ENCODE results near the gene GET3.

GET3 gene

GRCh38 chr19:12778017-12778904 is 41.0 kb downstream of the GET3 start:
- TF ChIP-seq, protein P1, sequence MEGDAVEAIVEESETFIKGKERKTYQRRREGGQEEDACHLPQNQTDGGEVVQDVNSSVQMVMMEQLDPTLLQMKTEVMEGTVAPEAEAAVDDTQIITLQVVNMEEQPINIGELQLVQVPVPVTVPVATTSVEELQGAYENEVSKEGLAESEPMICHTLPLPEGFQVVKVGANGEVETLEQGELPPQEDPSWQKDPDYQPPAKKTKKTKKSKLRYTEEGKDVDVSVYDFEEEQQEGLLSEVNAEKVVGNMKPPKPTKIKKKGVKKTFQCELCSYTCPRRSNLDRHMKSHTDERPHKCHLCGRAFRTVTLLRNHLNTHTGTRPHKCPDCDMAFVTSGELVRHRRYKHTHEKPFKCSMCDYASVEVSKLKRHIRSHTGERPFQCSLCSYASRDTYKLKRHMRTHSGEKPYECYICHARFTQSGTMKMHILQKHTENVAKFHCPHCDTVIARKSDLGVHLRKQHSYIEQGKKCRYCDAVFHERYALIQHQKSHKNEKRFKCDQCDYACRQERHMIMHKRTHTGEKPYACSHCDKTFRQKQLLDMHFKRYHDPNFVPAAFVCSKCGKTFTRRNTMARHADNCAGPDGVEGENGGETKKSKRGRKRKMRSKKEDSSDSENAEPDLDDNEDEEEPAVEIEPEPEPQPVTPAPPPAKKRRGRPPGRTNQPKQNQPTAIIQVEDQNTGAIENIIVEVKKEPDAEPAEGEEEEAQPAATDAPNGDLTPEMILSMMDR (conservative IDR thresholded peaks at IDR 0.05), result no peak
- H3K27ac ChIP-seq, result peak overlapping the region; percentile 75

DNA sequence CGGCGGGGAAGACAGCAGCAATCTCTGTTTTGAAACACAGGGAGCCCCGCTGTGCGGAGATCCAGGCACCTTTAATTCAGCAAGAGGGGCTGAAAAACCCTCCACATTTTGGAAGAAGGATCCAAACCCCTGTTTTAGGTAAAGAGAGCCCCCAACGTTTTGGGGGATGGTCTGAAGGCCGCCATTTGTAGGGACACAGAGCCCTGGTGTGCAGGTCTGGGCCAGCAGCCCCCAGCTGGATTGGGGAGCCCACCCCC is 41.5 kb downstream of the GET3 start:
- peak overlapping the region; percentile 75 for H3K27ac ChIP-seq
- TF ChIP-seq, protein P1 (conservative IDR thresholded peaks at IDR 0.05), result no peak

GRCh38 chr19:12779162-12779993 is 42.1 kb downstream of the GET3 start:
- peak overlapping the region; percentile 75; the same call in 1 of the 2 replicates for H3K27ac ChIP-seq
- TF ChIP-seq, protein P1 (conservative IDR thresholded peaks at IDR 0.05), result no peak

DNA sequence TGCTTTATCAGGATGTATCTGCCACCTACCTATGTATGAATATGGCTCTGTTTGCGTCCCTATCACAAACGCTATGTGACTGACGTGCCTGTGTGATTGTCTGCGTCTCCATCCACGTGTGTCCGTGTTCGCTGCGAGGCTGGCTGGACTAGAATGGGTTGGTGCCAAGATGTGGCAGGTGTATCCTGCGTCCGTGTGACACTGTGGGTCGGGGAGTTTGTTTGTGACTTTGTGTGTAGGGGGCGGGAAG is 44.8 kb downstream of the GET3 start:
- TF ChIP-seq, protein P1 (conservative IDR thresholded peaks at IDR 0.05), result no peak
- peak overlapping the region; percentile 78 for H3K27ac ChIP-seq

DNA sequence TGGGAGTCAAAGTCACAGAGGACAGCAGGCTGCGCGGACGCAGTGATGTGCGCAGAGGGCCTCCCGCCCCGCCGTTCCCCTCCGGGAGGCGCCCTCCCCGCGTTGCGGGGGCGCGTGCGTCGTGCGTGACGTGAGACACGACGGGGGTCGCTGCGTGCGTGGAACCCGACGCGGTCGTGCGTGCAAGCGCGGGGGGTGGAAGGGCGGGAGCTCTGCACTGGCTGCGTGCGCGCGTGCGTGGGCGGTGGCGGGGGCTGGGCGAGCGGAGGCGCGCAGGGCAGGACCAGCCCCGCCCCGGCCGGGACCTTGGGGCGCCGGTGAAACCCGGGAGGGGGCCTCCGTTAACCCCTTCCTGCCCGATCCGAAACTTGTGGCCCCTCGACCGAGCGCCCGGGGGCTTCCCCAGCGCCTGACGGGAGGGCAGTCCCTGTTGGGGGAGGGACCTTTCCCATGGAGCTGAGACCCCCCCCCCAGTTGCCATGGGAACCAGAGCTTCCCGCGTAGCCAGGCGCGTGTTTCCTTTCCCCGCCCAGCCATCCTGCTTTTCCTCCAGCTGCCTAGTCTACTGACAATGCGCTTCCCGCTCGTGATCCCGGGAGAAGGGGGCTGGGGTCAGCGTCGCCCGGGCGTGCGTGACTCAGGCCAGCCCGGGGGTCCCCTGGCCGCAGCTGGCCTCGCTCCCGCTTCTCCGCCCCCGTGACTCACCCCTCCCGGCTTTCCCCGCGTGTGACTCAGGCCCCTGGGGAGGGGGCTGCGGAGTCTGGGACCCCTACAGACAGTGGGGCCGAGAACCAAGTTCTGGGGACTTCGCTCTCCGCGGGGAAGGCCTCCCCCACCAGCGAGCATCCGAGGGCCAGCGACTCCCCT is 45.4 kb downstream of the GET3 start:
- TF ChIP-seq, protein P1 (conservative IDR thresholded peaks at IDR 0.05), result 0 out of 2 replicates have a peak, but pooled peaks have one; percentile 12

DNA sequence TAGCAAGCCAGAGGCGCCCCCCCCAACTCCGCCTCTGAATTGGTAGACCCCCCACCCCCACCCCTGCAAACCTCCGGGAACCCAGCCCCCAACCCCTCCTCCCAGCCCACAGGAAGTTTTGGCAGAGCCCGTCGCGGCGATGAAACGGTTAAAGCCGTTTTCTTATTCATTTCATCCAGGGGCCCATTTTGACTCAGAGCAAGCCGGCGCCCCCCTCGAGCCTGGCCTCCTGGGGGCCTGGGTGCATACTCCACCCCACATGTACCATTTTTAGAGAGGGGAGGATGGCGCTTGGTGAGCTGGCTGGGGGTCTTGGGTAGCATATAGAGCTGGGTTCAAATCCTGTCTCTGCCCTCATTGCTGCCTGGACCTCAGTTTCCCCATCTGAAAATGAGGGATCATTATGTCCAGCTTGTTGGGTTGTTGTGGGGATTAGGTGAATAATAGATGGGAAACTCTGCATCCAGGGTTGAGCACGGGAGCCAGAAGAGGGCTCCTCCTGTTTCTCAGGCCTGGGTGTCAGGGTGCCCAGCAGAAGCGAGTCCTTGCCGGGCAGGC is 46.1 kb downstream of the GET3 start:
- TF ChIP-seq, protein P1 (conservative IDR thresholded peaks at IDR 0.05), result no peak
- peak overlapping the region; percentile 78 for H3K27ac ChIP-seq

More for the DNA sequence above, 45.4 kb downstream of the GET3 start:
- peak overlapping the region; percentile 78 for H3K27ac ChIP-seq
